Brain microvascular endothelial cell (primary cell): ENCODE measurements around the gene TFF3.

ENCODE experiments used
- DNase-seq: peaks from one replicate; pipeline ENCODE4 v3.0.0-alpha.2; 2020
- H3K27ac ChIP-seq: fragments of 250-450 bp; sonication (Bioruptor Pico); 2 replicates; pipeline ENCODE4 v1.5.1; 2020; ENCODE audit warnings: mild to moderate bottlenecking, moderate library complexity
- H3K27me3 ChIP-seq: fragments of 250-450 bp; sonication (Bioruptor Pico); replicated peaks from 2 replicates; pipeline ENCODE4 v1.5.1; 2020; ENCODE audit warnings: mild to moderate bottlenecking
- H3K36me3 ChIP-seq: fragments of 250-450 bp; sonication (Bioruptor Pico); replicated peaks from 2 replicates; pipeline ENCODE4 v1.5.1; 2020; ENCODE audit warnings: mild to moderate bottlenecking
- H3K4me3 ChIP-seq: 2 replicates; pipeline ENCODE4 v1.5.1; 2011; ENCODE audit warnings: low read depth, mild to moderate bottlenecking, control low read depth, low read length, moderate library complexity
- CTCF ChIP-seq: IDR thresholded peaks from 2 replicates; pipeline ENCODE4 v1.5.1; 2011; ENCODE audit warnings: low read depth, mild to moderate bottlenecking, moderate library complexity, low read length, control low read depth, inconsistent platforms; ENCODE audit errors: missing control alignments
- in situ Hi-C: cut with HindIII; loops from 2 replicates; pipeline ENCODE4 v1.10.0; 2017; ENCODE audit warnings: low sequenced_read_pairs, low pct_ligation_motif_present

TFF3 gene

GRCh38 chr21:42291003-42291750 lies 24.0 kb downstream of the TFF3 start:
- no peak overlapping the region for H3K4me3 ChIP-seq
- no peaks in the 10 kb centered on the region for H3K27me3 ChIP-seq
- DNase-seq: no peak
- in situ Hi-C loops: no loop called here
- TF ChIP-seq CTCF: no peak
- H3K27ac ChIP-seq: no peak overlapping the region
- H3K36me3 ChIP-seq: no peaks in the 10 kb centered on the region

GRCh38 chr21:42290505-42290904 lies 24.7 kb downstream of the TFF3 start:
- no peak for DNase-seq
- H3K27me3 ChIP-seq: no peaks in the 10 kb centered on the region
- H3K4me3 ChIP-seq: no peak overlapping the region
- no peaks in the 10 kb centered on the region for H3K36me3 ChIP-seq
- in situ Hi-C loops: no loop called here
- H3K27ac ChIP-seq: no peak overlapping the region
- no peak for TF ChIP-seq CTCF

GRCh38 chr21:42289926-42290325 lies 25.3 kb downstream of the TFF3 start:
- no peaks in the 10 kb centered on the region for H3K36me3 ChIP-seq
- no peak overlapping the region for H3K4me3 ChIP-seq
- TF ChIP-seq CTCF: no peak
- no peak for DNase-seq
- H3K27me3 ChIP-seq: no peaks in the 10 kb centered on the region
- in situ Hi-C loops: no loop called here
- no peak overlapping the region for H3K27ac ChIP-seq

GRCh38 chr21:42288962-42289361 lies 26.2 kb downstream of the TFF3 start:
- no peak for TF ChIP-seq CTCF
- in situ Hi-C loops: no loop called here
- H3K4me3 ChIP-seq: no peak overlapping the region
- H3K36me3 ChIP-seq: no peaks in the 10 kb centered on the region
- no peak for DNase-seq
- no peak overlapping the region for H3K27ac ChIP-seq
- no peaks in the 10 kb centered on the region for H3K27me3 ChIP-seq

- no peak for DNase-seq
- TF ChIP-seq CTCF: no peak
- no peak overlapping the region for H3K4me3 ChIP-seq
- in situ Hi-C loops: no loop called here
- H3K27ac ChIP-seq: no peak overlapping the region
- no peaks in the 10 kb centered on the region for H3K27me3 ChIP-seq
- H3K36me3 ChIP-seq: no peaks in the 10 kb centered on the region
Observed at GRCh38 chr21:42287193-42288083, 27.8 kb downstream of the TFF3 start.
